Measurements from ENCODE around the gene LPAR1. TPM values are rescaled to one million over a fixed set of nuclear protein-coding genes. Genes with fewer than 3 reads are reported as not detected.

LPAR1 gene
- total RNA-seq, 1 donor from 2014 or later: 23.2 TPM

GRCh38 chr9:110939047-110939446 is 99.2 kb downstream of the LPAR1 start:
- DNase-seq (no peak), ATAC-seq (no peak)
- H3K4me3 ChIP-seq: no peak overlapping the region
- H3K9me3 ChIP-seq: no peaks in the 10 kb centered on the region
- no peak overlapping the region for H3K27ac ChIP-seq
- H3K36me3 ChIP-seq: peaks cover 8% of the 10 kb centered on the region
- intact Hi-C loops (cut with DNase I): no loop called here
- no peaks in the 10 kb centered on the region for H3K27me3 ChIP-seq (ENCODE audit: low read depth)
- H3K4me1 ChIP-seq: peaks cover 12% of the 10 kb centered on the region
- no peak for TF ChIP-seq CTCF (IDR thresholded peaks at IDR 0.05)

GRCh38 chr9:110938242-110938641 is 100.0 kb downstream of the LPAR1 start:
- no peaks in the 10 kb centered on the region for H3K9me3 ChIP-seq
- intact Hi-C loops (cut with DNase I): no loop called here

GRCh38 chr9:110936719-110937452 is 101.4 kb downstream of the LPAR1 start:
- peaks cover 12% of the 10 kb centered on the region for H3K4me1 ChIP-seq
- no peaks in the 10 kb centered on the region for H3K27me3 ChIP-seq (ENCODE audit: low read depth)
- peak; percentile 50 to 54 for ATAC-seq
- intact Hi-C loops (cut with DNase I): no loop called here
- TF ChIP-seq CTCF (IDR thresholded peaks at IDR 0.05): no peak
- H3K27ac ChIP-seq: no peak overlapping the region
- peaks cover 8% of the 10 kb centered on the region for H3K36me3 ChIP-seq
- no peak for DNase-seq
- H3K9me3 ChIP-seq: no peaks in the 10 kb centered on the region
- H3K4me3 ChIP-seq: no peak overlapping the region

More at GRCh38 chr9:110938242-110938641, 100.0 kb downstream of the LPAR1 start:
- no peak for TF ChIP-seq CTCF (IDR thresholded peaks at IDR 0.05)
- Histone ChIP-seq H3K4me3 (no peak overlapping the region), H3K27ac (no peak overlapping the region), H3K36me3 (peaks cover 8% of the 10 kb centered on the region), H3K4me1 (peaks cover 12% of the 10 kb centered on the region), H3K27me3 (ENCODE audit: low read depth) (no peaks in the 10 kb centered on the region)
- DNase-seq: no peak
- ATAC-seq: no peak

- Histone ChIP-seq H3K36me3 (peaks cover 5% of the 10 kb centered on the region), H3K27ac (no peak overlapping the region), H3K27me3 (ENCODE audit: low read depth) (no peaks in the 10 kb centered on the region), H3K4me1 (peaks cover 12% of the 10 kb centered on the region), H3K4me3 (no peak overlapping the region), H3K9me3 (no peaks in the 10 kb centered on the region)
- intact Hi-C loops (cut with DNase I): no loop called here
- TF ChIP-seq CTCF (IDR thresholded peaks at IDR 0.05): no peak
- DNase-seq (no peak), ATAC-seq (no peak)
Measured at GRCh38 chr9:110936237-110936636, 102.0 kb downstream of the LPAR1 start.

- intact Hi-C loops (cut with DNase I): no loop called here
- ATAC-seq (no peak), DNase-seq (no peak)
- H3K9me3 ChIP-seq: no peaks in the 10 kb centered on the region
- H3K27me3 ChIP-seq (ENCODE audit: low read depth): no peaks in the 10 kb centered on the region
- no peak overlapping the region for H3K4me3 ChIP-seq
- no peak for TF ChIP-seq CTCF (IDR thresholded peaks at IDR 0.05)
- peaks cover 12% of the 10 kb centered on the region for H3K4me1 ChIP-seq
- H3K27ac ChIP-seq: no peak overlapping the region
- peaks cover under 1% of the 10 kb centered on the region for H3K36me3 ChIP-seq
Measured at GRCh38 chr9:110935829-110936228, 102.4 kb downstream of the LPAR1 start.

All from lower lobe of right lung (tissue), 2 donors.